Motor neuron (in vitro differentiated cells): ENCODE results near the gene ART1. TPM values are rescaled to one million over a fixed set of nuclear protein-coding genes. Genes with fewer than 3 reads are reported as not detected.
A peak's percentile ranks its signal among the peaks of the same experiment; 100 is the strongest.

Experiments used
- ATAC-seq, 8 experiments: fragments of 200-7000 bp; cut with Tn5 transposase; replicated peaks in 6 of 8; 2 replicates each; pipeline ENCODE4 v1.8.0; 2021; ENCODE audit warnings: mild to moderate bottlenecking in 8 of 8, moderate library complexity in 8 of 8
- H3K27ac ChIP-seq, 2 donors: fragments of 250-450 bp; sonication (Bioruptor Pico); 2 replicates each; pipeline ENCODE4 v1.9.0; 2021; ENCODE audit warnings: antibody characterized with exemption in 2 of 2, mild to moderate bottlenecking in 2 of 2, moderate library complexity in 1 of 2
- H3K4me1 ChIP-seq, 2 donors: fragments of 250-450 bp; sonication (Bioruptor Pico); replicated peaks in 1 of 2; 2 replicates each; pipeline ENCODE4 v1.6.1; 2021; ENCODE audit warnings: antibody characterized with exemption in 2 of 2, mild to moderate bottlenecking in 2 of 2, moderate library complexity in 1 of 2
- H3K4me3 ChIP-seq, 5 donors: fragments of 250-450 bp; sonication (Bioruptor Pico); 2 replicates each; pipeline ENCODE4 v1.9.0; 2021; ENCODE audit warnings: antibody characterized with exemption in 5 of 5, mild to moderate bottlenecking in 5 of 5, moderate library complexity in 4 of 5
- WGBS, 10 experiments: fragments of 450-650 bp; shearing (Covaris generic); methylation state at CpG; one replicate each; pipeline ENCODE4 v1.0.0; 2022; 5-methylcytosine and 5-hydroxymethylcytosine counted together
- in situ Hi-C, 9 experiments: fragments of 400-800 bp; cut with MboI; loops; one replicate each; pipeline ENCODE4 v1.15.0; 2021; ENCODE audit warnings: low sequenced_read_pairs in 9 of 9, low pct_unique_long_range_greater_than_20kb in 2 of 9; ENCODE audit not compliant: unreplicated experiment in 9 of 9
- total RNA-seq, 8 experiments: library from RNA; unstranded; fragments of 300-600 nt; gene quantifications; 2 replicates each; pipeline versions ENCODE4 v1.2.3 to v1.2.4, GENCODE V29; 2022

ART1 gene
- total RNA-seq, 8 experiments from 2014 or later, result 0.17 to 3.0 (median 0.37) TPM; not detected in 4

- ATAC-seq, result no peak
- in situ Hi-C loops, result no loop called here
- H3K4me1 ChIP-seq, result no peaks in the 10 kb centered on the region
- no peak overlapping the region for H3K4me3 ChIP-seq
- H3K27ac ChIP-seq, result no peak overlapping the region
- WGBS, 10 experiments, result 88 to 100% (median 100%) methylated on average over 1 to 9 of the region's 11 CpGs; no CpG with 5 or more reads in 4 of the 10 experiments
Observed at GRCh38 chr11:3675971-3676370, 31.0 kb downstream of the ART1 start.

GRCh38 chr11:3679077-3679476 lies 34.1 kb downstream of the ART1 start:
- WGBS, 10 experiments, result 50 to 100% (median 92%) methylated on average over 1 to 3 of the region's 3 CpGs; no CpG with 5 or more reads in 4 of the 10 experiments
- H3K27ac ChIP-seq, result no peak overlapping the region
- H3K4me1 ChIP-seq, result no peaks in the 10 kb centered on the region
- no peak overlapping the region for H3K4me3 ChIP-seq
- in situ Hi-C loops, result no loop called here
- peak in 2 of 8 experiments; percentile 52 to 59 for ATAC-seq

- in situ Hi-C loops, result no loop called here
- 80 to 100% (median 100%) methylated on average over 1 to 7 of the region's 9 CpGs; no CpG with 5 or more reads in 1 of the 10 experiments for WGBS, 10 experiments
- no peak overlapping the region for H3K4me3 ChIP-seq
- no peaks in the 10 kb centered on the region for H3K4me1 ChIP-seq
- H3K27ac ChIP-seq, result no peak overlapping the region
- no peak for ATAC-seq
Observed at GRCh38 chr11:3683039-3683438, 38.1 kb downstream of the ART1 start.

- H3K4me3 ChIP-seq, result no peak overlapping the region
- no peak overlapping the region for H3K27ac ChIP-seq
- in situ Hi-C loops, result no loop called here
- 83 to 100% (median 96%) methylated on average over 1 to 12 of the region's 12 CpGs for WGBS, 10 experiments
- no peak for ATAC-seq
- no peaks in the 10 kb centered on the region for H3K4me1 ChIP-seq
Observed at GRCh38 chr11:3684129-3684818, 39.3 kb downstream of the ART1 start.

GRCh38 chr11:3684819-3685172 lies 39.9 kb downstream of the ART1 start:
- no peak overlapping the region for H3K27ac ChIP-seq
- in situ Hi-C loops, result no loop called here
- H3K4me1 ChIP-seq, result no peaks in the 10 kb centered on the region
- WGBS, 10 experiments, result 74 to 100% (median 100%) methylated on average over 1 to 2 of the region's 2 CpGs; no CpG with 5 or more reads in 1 of the 10 experiments
- ATAC-seq, result no peak
- no peak overlapping the region for H3K4me3 ChIP-seq

GRCh38 chr11:3685923-3686322 lies 41.0 kb downstream of the ART1 start:
- ATAC-seq, result no peak
- Histone ChIP-seq H3K4me3 (no peak overlapping the region), H3K27ac (no peak overlapping the region), H3K4me1 (no peaks in the 10 kb centered on the region)
- in situ Hi-C loops, result no loop called here
- WGBS, 10 experiments, result 59 to 100% (median 93%) methylated on average over 1 to 7 of the region's 7 CpGs; no CpG with 5 or more reads in 1 of the 10 experiments

- Histone ChIP-seq H3K4me1 (no peaks in the 10 kb centered on the region), H3K27ac (no peak overlapping the region), H3K4me3 (no peak overlapping the region)
- in situ Hi-C loops, result no loop called here
- 0 to 100% (median 62%) methylated on average over 1 to 3 of the region's 4 CpGs; no CpG with 5 or more reads in 2 of the 10 experiments for WGBS, 10 experiments
- no peak for ATAC-seq
Observed at GRCh38 chr11:3686751-3687150, 41.8 kb downstream of the ART1 start.

DNA sequence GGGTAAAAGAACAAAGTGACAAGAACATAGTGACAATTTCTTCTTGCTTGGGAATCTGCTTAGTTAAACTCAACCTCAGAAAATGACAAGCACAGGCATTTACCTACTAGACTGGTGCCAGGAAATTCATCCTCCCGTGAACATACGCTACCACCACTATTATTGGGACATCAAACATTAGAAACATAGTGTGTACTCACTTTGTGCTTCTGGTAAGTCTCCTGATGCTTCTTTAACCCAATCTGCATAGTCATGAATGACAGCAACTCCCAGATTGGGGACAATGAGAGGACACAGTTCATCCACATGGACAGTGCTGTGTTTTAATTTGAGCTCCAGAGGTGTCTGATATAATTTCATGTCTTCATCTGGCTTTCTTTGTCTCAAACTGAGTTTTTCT lies 55.5 kb downstream of the ART1 start:
- Histone ChIP-seq H3K4me3 (no peak overlapping the region), H3K27ac (no peak overlapping the region), H3K4me1 (no peaks in the 10 kb centered on the region)
- in situ Hi-C loops, result no loop called here
- ATAC-seq, result peak in 2 of 8 experiments; percentile 62 to 90
- 82 to 100% (median 97%) methylated on average over 1 to 2 of the region's 2 CpGs; no CpG with 5 or more reads in 5 of the 10 experiments for WGBS, 10 experiments

DNA sequence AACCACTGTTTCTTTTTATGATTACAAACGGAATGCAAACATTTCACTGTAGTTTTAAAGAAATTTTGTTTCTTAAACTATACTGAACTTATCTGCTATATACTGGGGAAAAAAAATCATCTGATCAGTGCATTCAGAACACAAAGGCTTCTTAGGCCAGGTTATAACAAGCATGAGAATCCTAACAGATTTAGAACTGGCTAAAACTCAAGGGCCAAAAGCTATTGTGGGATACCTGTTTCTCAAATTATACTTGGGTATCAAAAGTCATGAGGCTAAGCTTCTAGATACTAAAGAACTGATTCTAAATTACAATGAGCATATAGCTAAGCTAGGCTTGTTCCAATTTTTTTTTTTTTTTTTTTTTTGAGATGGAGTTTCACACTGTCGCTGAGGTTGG lies 56.0 kb downstream of the ART1 start:
- 58 to 100% (median 100%) methylated on average over 1 to 2 of the region's 2 CpGs; no CpG with 5 or more reads in 1 of the 10 experiments for WGBS, 10 experiments
- no peak overlapping the region for H3K27ac ChIP-seq
- no peaks in the 10 kb centered on the region for H3K4me1 ChIP-seq
- ATAC-seq, result no peak
- no peak overlapping the region for H3K4me3 ChIP-seq
- in situ Hi-C loops, result no loop called here

GRCh38 chr11:3703383-3703782 lies 58.5 kb downstream of the ART1 start:
- in situ Hi-C loops, result no loop called here
- Histone ChIP-seq H3K27ac (no peak overlapping the region), H3K4me3 (no peak overlapping the region), H3K4me1 (no peaks in the 10 kb centered on the region)
- WGBS, 10 experiments, result 96 to 100% (median 100%) methylated on average over 1 to 3 of the region's 3 CpGs; no CpG with 5 or more reads in 1 of the 10 experiments
- ATAC-seq, result no peak

GRCh38 chr11:3707176-3707575 lies 62.2 kb downstream of the ART1 start:
- Histone ChIP-seq H3K4me1 (no peaks in the 10 kb centered on the region), H3K4me3 (no peak overlapping the region), H3K27ac (no peak overlapping the region)
- in situ Hi-C loops, result no loop called here
- WGBS, 10 experiments, result 80 to 100% (median 100%) methylated on average over 1 to 2 of the region's 2 CpGs
- no peak for ATAC-seq

GRCh38 chr11:3709977-3710376 lies 65.0 kb downstream of the ART1 start:
- in situ Hi-C loops, result no loop called here
- 100% methylated on average over 1 of the region's 1 CpG; no CpG with 5 or more reads in 6 of the 10 experiments for WGBS, 10 experiments
- H3K27ac ChIP-seq, result no peak overlapping the region
- no peaks in the 10 kb centered on the region for H3K4me1 ChIP-seq
- no peak overlapping the region for H3K4me3 ChIP-seq
- ATAC-seq, result no peak

DNA sequence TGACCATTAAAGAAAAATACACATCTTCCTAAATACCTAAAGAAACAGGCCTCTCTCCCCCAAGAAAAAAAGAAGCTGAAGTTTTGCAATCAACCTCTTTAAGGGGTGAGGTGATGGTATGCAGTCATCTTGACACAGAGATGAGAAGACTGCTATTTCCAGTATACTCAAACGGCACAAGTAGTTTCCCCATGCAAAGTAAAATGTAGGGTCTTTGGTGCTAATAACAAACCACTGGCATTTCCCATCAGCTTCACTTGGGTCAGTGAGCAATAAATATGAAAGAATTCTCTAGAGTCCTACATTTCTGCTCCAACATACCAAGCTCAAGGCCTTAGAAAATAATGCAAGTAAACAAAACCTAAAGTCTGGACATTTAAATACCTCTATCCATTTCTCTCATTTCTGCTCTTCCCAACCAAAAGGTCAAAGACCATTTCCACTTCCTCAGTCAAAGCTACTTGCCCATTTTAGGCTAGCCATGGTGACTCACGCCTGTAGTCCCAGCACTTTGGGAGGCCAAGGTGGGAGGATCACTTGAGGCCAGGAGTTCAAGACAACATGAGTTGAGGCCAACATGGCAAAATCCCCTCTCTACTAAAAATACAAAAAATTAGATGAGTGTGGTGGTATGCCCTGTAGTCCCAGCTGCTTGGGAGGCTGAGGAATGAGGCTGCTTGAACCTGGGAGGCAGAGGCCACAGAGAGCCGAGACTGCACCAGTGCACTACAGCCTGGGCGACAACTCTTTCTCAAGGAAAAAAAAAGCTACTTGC lies 65.7 kb downstream of the ART1 start:
- in situ Hi-C loops, result no loop called here
- H3K27ac ChIP-seq, result no peak overlapping the region
- H3K4me3 ChIP-seq, result no peak overlapping the region
- H3K4me1 ChIP-seq, result no peaks in the 10 kb centered on the region
- WGBS, 10 experiments, result 20 to 100% (median 89%) methylated on average over 1 to 4 of the region's 4 CpGs; no CpG with 5 or more reads in 2 of the 10 experiments
- no peak for ATAC-seq
